Measurements from ENCODE around the gene SNX32.

DNA sequence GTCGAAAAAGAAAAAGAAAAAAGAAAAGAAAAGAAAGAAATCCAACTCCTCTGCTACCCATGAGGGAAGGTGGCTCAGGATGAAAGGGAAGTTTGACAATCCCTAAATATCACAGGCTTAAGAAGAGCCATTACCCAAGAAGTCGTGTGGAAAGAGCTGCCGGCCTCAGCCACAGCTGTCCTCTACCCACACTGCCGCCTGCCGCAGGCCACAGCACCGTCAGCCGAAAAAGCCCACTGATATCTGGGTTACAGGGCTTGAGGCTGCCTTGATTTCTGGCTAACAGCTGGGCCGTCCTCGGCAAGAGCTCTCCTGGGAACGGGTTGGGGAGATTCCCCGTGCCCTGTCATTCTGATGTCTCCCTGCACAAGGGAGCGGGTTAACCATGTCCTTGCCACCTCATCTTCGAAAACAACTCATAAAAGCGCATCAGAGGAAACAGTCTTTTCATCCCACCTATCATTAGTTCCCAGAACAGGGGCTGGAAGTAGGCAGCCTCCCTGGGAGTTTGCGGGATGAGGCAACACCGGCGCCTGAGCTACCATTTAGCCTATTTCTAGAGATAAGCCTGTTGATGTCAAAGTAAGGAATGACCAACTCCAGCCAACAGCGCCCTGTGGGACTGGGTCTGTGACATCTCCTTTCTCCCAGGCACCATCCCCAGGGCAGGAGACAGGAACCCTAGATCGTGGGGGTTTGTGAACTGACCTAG is 21.8 kb upstream of the SNX32 start:
- TF ChIP-seq, protein P1, sequence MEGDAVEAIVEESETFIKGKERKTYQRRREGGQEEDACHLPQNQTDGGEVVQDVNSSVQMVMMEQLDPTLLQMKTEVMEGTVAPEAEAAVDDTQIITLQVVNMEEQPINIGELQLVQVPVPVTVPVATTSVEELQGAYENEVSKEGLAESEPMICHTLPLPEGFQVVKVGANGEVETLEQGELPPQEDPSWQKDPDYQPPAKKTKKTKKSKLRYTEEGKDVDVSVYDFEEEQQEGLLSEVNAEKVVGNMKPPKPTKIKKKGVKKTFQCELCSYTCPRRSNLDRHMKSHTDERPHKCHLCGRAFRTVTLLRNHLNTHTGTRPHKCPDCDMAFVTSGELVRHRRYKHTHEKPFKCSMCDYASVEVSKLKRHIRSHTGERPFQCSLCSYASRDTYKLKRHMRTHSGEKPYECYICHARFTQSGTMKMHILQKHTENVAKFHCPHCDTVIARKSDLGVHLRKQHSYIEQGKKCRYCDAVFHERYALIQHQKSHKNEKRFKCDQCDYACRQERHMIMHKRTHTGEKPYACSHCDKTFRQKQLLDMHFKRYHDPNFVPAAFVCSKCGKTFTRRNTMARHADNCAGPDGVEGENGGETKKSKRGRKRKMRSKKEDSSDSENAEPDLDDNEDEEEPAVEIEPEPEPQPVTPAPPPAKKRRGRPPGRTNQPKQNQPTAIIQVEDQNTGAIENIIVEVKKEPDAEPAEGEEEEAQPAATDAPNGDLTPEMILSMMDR (IDR thresholded peaks at IDR 0.05; ENCODE audit: low read depth, low read length, poor library complexity, severe bottlenecking), result no peak
- TF ChIP-seq EZH2phosphoT487 (IDR thresholded peaks at IDR 0.05; ENCODE audit: borderline replicate concordance, low read length), result no peak
